ENCODE results near the gene ZNF689.

ZNF689 gene

GRCh38 chr16:30615358-30616091 is 5.3 kb upstream of the ZNF689 start (continued):
- TF ChIP-seq, protein P1, sequence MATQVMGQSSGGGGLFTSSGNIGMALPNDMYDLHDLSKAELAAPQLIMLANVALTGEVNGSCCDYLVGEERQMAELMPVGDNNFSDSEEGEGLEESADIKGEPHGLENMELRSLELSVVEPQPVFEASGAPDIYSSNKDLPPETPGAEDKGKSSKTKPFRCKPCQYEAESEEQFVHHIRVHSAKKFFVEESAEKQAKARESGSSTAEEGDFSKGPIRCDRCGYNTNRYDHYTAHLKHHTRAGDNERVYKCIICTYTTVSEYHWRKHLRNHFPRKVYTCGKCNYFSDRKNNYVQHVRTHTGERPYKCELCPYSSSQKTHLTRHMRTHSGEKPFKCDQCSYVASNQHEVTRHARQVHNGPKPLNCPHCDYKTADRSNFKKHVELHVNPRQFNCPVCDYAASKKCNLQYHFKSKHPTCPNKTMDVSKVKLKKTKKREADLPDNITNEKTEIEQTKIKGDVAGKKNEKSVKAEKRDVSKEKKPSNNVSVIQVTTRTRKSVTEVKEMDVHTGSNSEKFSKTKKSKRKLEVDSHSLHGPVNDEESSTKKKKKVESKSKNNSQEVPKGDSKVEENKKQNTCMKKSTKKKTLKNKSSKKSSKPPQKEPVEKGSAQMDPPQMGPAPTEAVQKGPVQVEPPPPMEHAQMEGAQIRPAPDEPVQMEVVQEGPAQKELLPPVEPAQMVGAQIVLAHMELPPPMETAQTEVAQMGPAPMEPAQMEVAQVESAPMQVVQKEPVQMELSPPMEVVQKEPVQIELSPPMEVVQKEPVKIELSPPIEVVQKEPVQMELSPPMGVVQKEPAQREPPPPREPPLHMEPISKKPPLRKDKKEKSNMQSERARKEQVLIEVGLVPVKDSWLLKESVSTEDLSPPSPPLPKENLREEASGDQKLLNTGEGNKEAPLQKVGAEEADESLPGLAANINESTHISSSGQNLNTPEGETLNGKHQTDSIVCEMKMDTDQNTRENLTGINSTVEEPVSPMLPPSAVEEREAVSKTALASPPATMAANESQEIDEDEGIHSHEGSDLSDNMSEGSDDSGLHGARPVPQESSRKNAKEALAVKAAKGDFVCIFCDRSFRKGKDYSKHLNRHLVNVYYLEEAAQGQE (tag by site-specific recombination; IDR thresholded peaks at IDR 0.05): no peak
- TF ChIP-seq ZBTB20 (tag by site-specific recombination; IDR thresholded peaks at IDR 0.05) (no peak), AEBP2 (tag by site-specific recombination; IDR thresholded peaks at IDR 0.05; ENCODE audit: borderline replicate concordance) (no peak), EGR2 (tag by site-specific recombination; IDR thresholded peaks at IDR 0.05; ENCODE audit: low read depth) (0 out of 2 replicates have a peak, but pooled peaks have one; percentile 15), ZNF248 (tag by site-specific recombination; IDR thresholded peaks at IDR 0.05) (no peak), ZNF324 (tag by site-specific recombination; IDR thresholded peaks at IDR 0.05) (no peak), KLF7 (tag by site-specific recombination; IDR thresholded peaks at IDR 0.05; ENCODE audit: borderline replicate concordance) (no peak), MYNN (tag by site-specific recombination; IDR thresholded peaks at IDR 0.05; ENCODE audit: borderline replicate concordance) (no peak), ZNF366 (tag by site-specific recombination; conservative IDR thresholded peaks at IDR 0.05) (no peak), ZNF133 (tag by site-specific recombination; IDR thresholded peaks at IDR 0.05) (no peak), ZNF629 (tag by site-specific recombination; IDR thresholded peaks at IDR 0.05) (no peak), HOXD13 (CRISPR knock-in tag; IDR thresholded peaks at IDR 0.05; ENCODE audit: borderline replicate concordance) (no peak), ZNF23 (tag by site-specific recombination; IDR thresholded peaks at IDR 0.05; ENCODE audit: borderline replicate concordance) (no peak), ZBTB49 (tag by site-specific recombination; IDR thresholded peaks at IDR 0.05; ENCODE audit: low read depth) (no peak), ZFP41 (tag by site-specific recombination; IDR thresholded peaks at IDR 0.05; ENCODE audit: borderline replicate concordance) (no peak), ZEB2 (tag by site-specific recombination; IDR thresholded peaks at IDR 0.05) (no peak), ZNF184 (tag by site-specific recombination; IDR thresholded peaks at IDR 0.05) (no peak), GFI1B (tag by site-specific recombination; IDR thresholded peaks at IDR 0.05) (no peak), ZNF121 (tag by site-specific recombination; IDR thresholded peaks at IDR 0.05) (no peak), KLF8 (tag by site-specific recombination; IDR thresholded peaks at IDR 0.05) (no peak), ZNF426 (tag by site-specific recombination; IDR thresholded peaks at IDR 0.05) (no peak), ZNF600 (tag by site-specific recombination; IDR thresholded peaks at IDR 0.05) (0 out of 2 replicates have a peak, but pooled peaks have one; percentile 15), ZNF48 (tag by site-specific recombination; IDR thresholded peaks at IDR 0.05) (no peak), GLI2 (tag by site-specific recombination; IDR thresholded peaks at IDR 0.05; ENCODE audit: borderline replicate concordance, low read depth) (no peak)
- TF ChIP-seq, protein P2, sequence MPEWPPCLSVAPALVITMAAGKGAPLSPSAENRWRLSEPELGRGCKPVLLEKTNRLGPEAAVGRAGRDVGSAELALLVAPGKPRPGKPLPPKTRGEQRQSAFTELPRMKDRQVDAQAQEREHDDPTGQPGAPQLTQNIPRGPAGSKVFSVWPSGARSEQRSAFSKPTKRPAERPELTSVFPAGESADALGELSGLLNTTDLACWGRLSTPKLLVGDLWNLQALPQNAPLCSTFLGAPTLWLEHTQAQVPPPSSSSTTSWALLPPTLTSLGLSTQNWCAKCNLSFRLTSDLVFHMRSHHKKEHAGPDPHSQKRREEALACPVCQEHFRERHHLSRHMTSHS (tag by site-specific recombination; IDR thresholded peaks at IDR 0.05): no peak
- TF ChIP-seq, protein P3, sequence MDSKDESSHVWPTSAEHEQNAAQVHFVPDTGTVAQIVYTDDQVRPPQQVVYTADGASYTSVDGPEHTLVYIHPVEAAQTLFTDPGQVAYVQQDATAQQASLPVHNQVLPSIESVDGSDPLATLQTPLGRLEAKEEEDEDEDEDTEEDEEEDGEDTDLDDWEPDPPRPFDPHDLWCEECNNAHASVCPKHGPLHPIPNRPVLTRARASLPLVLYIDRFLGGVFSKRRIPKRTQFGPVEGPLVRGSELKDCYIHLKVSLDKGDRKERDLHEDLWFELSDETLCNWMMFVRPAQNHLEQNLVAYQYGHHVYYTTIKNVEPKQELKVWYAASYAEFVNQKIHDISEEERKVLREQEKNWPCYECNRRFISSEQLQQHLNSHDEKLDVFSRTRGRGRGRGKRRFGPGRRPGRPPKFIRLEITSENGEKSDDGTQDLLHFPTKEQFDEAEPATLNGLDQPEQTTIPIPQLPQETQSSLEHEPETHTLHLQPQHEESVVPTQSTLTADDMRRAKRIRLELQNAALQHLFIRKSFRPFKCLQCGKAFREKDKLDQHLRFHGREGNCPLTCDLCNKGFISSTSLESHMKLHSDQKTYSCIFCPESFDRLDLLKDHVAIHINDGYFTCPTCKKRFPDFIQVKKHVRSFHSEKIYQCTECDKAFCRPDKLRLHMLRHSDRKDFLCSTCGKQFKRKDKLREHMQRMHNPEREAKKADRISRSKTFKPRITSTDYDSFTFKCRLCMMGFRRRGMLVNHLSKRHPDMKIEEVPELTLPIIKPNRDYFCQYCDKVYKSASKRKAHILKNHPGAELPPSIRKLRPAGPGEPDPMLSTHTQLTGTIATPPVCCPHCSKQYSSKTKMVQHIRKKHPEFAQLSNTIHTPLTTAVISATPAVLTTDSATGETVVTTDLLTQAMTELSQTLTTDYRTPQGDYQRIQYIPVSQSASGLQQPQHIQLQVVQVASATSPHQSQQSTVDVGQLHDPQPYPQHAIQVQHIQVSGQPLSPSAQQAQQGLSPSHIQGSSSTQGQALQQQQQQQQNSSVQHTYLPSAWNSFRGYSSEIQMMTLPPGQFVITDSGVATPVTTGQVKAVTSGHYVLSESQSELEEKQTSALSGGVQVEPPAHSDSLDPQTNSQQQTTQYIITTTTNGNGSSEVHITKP (tag by site-specific recombination; IDR thresholded peaks at IDR 0.05): no peak

Measured in HEK293 (cell line).